ENCODE measurements around the gene PXDN.

DNA sequence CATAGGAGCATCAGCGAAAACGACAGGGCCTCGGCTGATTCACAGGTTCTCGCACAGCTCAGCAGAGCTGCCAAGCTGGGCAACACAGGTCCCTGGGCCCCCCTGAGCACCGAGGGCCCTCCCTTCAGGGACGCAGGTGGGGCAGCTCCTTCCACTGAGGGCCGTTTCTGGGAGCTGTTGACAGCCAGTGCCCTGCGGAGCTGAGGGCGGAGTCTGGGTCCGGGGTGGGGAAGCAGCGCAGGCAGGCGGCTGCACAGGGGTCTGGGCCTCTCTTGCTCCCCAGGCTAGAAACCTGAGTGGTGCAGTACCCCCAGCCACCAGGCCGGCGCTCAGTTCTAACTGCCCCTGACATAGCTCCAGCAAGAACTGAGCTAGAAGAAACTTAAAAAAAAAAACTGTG, 65.7 kb downstream of the PXDN start:
- TF ChIP-seq, protein P1, sequence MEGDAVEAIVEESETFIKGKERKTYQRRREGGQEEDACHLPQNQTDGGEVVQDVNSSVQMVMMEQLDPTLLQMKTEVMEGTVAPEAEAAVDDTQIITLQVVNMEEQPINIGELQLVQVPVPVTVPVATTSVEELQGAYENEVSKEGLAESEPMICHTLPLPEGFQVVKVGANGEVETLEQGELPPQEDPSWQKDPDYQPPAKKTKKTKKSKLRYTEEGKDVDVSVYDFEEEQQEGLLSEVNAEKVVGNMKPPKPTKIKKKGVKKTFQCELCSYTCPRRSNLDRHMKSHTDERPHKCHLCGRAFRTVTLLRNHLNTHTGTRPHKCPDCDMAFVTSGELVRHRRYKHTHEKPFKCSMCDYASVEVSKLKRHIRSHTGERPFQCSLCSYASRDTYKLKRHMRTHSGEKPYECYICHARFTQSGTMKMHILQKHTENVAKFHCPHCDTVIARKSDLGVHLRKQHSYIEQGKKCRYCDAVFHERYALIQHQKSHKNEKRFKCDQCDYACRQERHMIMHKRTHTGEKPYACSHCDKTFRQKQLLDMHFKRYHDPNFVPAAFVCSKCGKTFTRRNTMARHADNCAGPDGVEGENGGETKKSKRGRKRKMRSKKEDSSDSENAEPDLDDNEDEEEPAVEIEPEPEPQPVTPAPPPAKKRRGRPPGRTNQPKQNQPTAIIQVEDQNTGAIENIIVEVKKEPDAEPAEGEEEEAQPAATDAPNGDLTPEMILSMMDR (conservative IDR thresholded peaks at IDR 0.05 in 1 of 2, IDR thresholded peaks at IDR 0.05 in 1 of 2; ENCODE audit: extremely low read depth in 1 of 2, insufficient read depth in 1 of 2, low read depth in 1 of 2, low read length in 2 of 2): no peak
- TF ChIP-seq EZH2 (IDR thresholded peaks at IDR 0.05; ENCODE audit: borderline replicate concordance, low read length): no peak

All from mammary epithelial cell (primary cell).